Glomerular endothelial cell (primary cell): ENCODE measurements around the gene BBS1. TPM values are rescaled to one million over a fixed set of nuclear protein-coding genes. Genes with fewer than 3 reads are reported as not detected.
"Not testable (repeated sequence)": the region's sequence is repeated elsewhere in the genome, so short reads cannot be mapped to it uniquely, and the experiment has no call there.

Source experiments
- DNase-seq: peaks from one replicate; pipeline ENCODE4 v3.0.0-alpha.2; 2011; ENCODE audit warnings: low read depth, low spot score; ENCODE audit errors: extremely low read depth
- total RNA-seq: library from RNA; depleted of rRNA; stranded (reverse); fragments of >200 nt; gene quantifications from 2 replicates; pipeline ENCODE4 v1.2.3, GENCODE V29; 2015

The BBS1 gene
- total RNA-seq, 1 donor from 2014 or later: 47.0 TPM

DNA sequence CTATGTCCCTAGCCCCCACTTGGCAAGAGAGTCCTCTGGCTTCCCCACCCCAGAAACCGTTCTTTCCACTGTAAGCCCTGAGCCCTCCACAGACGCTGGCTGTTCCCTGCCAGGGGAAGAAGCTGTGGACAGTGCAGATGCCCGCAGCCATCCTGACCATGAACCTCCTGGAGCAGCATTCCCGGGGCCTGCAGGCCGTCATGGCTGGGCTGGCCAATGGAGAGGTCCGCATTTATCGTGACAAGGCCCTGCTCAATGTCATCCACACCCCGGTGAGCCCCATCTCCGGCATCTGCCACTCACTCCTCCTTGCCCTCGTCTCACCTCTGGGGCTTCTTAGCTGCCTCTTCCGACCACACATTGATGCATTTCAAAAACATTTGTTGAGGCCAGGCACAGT, 13.2 kb downstream of the BBS1 start:
- no peak for DNase-seq

DNA sequence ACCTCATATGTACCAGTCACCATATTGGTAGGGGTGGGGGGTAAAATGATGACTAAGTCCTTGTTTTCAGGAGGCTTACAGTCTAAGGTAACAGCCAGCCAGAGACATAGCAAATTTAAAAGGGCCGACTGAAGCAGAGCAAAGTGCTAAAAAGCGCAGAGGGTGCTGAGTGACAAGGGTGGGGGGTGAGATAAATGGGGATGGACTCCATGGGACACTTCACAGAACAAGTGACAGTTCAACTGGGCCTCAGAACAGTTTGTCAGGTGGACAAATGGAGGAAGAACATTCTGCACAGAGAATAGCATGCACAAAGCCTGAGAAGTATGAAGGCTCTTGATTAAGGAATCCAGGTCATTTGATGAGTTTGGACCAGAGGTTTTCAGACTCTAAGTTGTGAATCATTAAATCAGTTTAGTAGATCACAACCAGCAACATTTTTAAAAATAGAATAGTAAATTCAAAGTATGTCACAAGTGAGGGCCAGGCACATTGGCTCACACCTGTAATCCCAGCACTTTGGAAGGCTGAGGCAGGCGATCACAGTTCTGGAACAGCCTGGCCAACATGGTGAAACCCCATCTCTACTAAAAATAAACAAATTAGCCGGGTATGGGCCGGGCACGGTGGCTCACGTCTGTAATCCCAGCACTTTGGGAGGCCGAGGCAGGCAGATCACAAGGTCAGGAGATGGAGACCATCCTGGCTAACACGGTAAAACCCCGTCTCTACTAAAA, 14.0 kb downstream of the BBS1 start:
- DNase-seq: no peak

DNA sequence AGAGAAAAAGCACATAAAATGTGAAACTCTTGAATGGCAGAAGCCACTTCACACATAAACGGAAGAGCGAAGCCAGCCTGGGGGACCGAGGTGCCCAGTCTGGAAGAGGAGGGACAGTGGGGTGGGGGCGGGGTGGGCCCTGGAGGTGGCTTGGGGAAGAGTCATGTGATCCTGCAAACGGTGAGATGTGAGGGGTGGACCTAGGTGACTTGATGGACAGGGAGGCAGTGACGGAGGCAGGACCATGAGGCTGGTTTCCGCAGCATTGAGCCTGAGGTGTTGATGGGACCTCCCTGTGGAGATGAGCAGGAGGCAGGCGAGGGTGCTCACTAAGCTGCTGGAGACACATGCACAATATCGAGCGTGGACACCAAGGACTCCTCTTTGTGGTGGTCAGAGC, 18.6 kb downstream of the BBS1 start:
- DNase-seq: no peak

DNA sequence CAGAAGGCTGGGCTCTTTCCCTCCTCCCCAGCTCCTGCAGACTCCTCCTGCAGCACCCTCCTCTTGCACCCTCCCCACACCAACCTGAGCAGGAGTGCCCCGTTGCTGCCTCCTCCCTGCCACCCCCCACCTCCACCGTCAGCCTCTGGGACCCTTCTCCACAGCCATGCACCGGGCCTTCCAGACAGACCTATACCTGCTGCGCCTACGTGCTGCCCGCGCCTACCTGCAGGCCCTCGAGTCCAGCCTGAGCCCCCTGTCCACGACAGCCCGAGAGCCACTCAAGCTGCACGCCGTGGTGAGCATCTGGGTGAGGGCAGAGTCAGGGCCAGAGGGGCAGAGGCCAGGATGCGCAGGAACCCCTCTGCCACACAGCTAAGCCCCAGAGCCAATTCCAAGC, 19.2 kb downstream of the BBS1 start:
- DNase-seq: no peak

DNA sequence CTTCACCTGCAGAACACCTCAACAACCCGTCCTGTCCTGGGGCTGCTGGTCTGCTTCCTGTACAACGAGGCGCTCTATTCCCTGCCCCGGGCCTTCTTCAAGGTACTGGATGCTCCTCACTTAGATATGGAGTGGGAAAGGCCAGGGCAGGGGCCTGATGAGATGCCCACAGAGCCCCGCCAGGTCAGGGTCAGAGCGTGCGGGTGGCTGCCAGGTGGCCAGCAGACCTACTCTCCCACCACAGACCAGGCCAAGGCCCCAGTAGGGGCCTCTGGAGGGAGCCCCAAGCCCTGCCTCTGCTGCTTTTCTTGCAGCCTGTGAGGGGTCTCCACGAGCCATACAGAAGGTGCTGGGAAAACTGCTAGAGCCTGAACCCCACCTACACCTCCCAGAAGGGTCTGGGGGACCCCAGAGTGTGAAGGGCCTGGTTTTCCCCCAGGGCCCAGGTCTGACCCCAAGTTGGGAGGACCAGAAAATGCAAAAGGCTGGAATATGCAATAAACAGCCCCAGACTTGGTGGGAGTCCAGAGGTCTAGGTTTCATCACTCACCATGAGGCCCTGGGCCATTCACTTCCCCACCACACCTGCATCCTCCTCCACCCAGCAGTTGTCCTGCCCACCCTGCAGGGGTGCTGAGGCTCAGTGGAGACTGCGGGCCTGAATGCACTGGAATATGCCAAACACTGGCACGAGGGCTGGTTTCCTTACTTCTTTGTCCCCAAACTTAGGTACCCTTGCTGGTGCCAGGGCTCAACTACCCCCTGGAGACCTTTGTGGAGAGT, 20.7 kb downstream of the BBS1 start:
- no peak for DNase-seq

DNA sequence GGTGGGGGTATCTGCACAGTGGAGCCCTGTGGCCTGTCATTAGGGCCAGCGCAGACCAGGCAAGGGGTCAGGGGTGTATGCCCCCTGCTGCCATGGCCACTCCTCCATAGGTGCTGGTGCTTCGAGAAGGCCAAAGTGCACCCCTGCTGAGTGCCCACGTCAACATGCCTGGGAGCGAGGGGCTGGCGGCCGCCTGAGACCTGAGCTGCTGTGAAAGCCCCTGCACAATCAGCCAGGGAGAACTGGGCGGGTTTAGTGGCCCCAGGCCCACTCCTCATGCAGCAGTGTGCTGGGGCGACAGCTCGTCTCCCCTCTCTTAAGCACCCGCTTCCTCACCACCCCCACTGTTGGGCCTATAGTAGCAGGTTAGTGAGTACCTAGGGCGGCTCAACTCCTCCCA, 21.4 kb downstream of the BBS1 start:
- no peak for DNase-seq

DNA sequence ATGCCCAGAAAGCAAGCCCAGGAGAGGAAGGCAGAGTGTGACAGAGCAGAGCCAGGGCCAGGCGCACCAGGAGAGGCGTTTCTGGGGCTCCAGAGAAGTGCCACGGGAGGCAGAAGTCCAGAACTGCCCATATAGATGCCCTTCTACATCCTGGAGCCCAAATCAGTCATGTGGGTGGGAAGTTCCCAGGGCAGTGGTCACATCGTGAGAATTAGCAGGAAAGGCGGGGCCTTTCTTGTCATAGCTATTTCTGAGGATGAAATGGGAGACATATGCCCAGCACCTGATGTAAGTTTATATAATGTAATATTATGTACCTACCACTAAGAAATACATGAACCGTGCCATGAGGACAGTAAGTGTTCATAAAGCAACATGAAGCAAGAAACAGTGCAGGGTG, 22.3 kb downstream of the BBS1 start:
- no peak for DNase-seq

DNA sequence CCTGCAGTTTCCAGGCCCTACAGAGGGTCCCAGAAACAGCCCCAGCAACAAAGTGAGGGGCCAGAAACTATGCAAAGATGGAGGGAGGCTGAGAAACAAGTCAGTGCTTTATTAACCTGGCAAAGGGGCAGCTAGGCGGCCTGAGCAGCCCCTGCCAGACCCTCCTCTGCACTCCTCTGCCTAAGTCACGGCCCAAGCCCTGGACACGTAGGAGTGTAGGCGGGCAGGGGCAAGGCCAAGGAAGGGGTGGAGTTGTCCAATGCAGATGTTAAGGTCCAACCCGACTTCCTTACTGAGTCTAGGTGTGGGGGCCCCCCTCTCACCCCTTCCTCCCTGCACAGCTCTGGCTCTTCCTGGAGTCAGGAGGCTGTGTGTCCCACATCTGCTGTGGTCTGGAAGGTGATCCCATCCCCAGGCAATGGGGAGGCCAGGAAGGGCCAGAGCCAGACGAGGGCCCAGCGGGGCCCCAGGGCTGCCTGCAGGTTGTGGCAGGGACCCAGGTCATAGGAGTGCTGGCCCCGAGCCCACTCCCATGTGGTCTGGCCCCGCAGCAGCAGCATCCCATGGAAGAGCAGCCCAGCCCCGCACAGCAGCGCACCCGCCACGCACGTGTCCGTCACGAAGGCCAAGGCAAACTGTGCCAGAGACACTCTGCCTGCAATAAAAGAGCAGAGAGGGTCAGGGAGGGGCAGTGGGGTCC, 28.9 kb downstream of the BBS1 start:
- DNase-seq: no peak

DNA sequence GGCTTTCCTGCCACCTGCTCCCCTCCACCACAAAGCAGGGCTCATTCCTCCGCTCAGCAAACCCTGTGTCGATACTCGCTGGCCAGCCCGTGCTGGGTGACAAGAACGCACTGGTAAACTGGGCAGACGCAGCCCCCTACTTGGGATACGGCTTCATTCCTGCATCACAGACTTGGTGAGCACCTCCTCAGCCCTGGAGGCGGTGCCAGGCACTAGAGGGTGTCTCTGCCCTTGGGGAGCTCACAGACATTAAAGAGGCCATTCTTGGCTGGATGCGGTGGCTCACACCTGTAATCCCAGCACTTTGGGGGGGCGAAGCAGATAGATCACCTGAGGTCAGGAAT, 29.4 kb downstream of the BBS1 start:
- DNase-seq: no peak

DNA sequence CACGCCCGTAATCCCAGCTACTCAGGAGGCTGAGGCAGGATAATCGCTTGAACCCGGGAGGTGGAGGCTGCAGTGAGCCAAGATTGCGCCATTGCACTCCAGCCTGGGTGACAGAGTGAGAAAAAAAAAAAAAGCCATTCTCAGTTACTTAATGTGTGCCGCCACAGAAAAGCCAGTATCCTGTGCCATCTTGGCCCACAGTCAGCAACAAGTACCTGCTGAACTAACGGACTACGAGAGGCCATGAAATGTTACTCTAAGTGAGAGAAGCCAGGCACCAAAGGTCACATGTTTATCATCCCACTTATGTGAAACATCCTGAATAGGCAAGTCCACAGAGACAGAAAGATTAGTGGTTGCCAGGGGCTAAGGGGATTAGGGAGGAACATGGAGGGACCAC, 30.2 kb downstream of the BBS1 start:
- not testable (repeated sequence) for DNase-seq

DNA sequence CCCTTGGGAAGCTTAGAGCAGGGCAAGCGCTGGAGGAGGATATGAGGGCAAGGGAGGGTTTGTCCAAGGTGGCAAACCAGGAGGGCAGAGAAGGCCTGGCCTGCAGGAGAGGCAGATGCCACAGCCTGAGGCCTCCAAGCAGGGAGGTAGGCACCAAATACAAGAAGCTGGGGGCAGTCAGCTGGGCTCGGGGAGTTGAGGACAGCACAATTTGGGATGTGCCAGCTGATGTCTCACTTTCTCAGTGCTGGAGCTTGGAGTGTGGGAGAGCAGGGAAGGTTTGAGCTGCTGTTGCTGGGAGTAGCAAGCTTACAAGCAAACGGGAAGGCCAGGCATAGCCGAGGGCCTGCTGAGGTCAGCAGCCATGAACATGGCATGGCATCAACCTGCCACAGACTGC, 31.5 kb downstream of the BBS1 start:
- DNase-seq: no peak

DNA sequence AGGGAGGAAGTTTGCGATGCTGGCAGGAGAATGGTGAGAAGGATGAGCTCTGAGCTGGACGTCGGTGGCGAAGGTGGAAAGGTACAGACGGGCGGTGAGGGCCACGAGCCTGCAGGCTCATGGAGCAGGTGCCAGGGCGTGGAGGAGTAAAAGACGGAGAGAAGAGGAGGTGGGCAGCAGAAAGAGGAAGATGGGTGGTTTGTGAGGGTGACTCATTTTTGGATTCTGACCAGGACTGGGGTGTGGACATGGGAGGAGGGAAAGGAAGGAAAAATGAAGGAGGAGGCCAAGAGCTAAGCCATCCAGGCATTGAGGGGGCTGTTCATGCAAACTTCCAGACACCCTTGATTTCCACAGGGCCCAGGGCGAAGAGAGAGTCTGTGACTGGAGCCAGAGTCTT, 31.9 kb downstream of the BBS1 start:
- no peak for DNase-seq

DNA sequence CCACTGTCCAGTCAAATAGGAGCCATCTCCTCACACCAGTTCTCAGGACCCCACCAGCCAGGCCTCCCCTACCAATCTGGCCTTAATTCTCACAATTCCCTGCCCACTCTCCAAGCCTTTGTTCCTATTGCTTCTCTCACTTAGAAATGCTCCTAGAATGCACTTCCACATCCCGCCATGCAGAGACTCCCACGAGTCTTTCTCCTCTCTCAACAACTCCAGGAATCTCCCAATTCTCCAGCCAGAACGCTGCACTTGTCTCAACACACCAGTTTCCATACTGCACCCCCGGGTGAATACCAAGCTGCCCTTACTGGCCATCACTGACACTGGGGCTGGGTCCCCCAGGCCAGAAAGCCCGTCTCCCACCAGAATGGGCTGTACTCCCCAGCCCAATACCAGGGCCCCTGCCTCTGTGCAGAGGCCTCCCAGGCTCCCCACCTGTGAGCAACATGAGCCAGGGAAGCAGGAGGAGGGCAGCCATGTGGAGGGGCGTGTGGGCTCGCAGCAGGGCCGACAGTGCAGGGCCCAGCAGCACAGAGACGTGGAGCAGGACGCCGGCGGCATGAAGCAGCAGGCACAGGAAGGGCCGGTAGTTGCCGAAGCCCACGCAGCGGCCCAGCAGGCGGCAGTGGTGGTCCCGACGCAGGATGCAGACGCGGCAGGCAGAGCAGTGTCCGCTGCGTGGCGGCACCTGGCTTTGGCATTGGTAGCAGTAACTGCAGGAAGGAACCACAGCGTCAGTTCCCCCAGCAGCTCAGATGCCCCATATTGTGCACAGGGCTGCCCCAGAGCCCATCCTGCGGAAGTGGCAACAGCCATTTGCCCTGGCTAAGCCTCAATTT, 33.0 kb downstream of the BBS1 start:
- peak; percentile 47 for DNase-seq

DNA sequence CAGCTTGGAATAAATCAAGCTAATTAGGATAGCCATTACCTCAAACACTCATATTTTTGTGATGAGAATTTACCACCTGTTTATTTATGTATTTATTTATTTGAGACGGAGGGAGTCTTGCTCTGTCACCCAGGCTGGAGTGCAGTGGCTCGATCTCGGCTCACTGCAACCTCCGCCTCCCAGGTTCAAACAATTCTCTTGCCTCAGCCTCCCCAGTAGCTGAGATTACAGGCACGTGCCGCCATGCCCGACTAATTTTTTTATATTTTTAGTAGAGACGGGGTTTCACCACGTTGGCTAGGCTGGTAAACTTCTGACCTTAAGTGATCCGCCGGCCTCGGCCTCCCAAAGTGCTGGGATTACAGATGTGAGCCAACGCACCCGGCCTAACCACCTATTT, 34.5 kb downstream of the BBS1 start:
- DNase-seq: not testable (repeated sequence)

DNA sequence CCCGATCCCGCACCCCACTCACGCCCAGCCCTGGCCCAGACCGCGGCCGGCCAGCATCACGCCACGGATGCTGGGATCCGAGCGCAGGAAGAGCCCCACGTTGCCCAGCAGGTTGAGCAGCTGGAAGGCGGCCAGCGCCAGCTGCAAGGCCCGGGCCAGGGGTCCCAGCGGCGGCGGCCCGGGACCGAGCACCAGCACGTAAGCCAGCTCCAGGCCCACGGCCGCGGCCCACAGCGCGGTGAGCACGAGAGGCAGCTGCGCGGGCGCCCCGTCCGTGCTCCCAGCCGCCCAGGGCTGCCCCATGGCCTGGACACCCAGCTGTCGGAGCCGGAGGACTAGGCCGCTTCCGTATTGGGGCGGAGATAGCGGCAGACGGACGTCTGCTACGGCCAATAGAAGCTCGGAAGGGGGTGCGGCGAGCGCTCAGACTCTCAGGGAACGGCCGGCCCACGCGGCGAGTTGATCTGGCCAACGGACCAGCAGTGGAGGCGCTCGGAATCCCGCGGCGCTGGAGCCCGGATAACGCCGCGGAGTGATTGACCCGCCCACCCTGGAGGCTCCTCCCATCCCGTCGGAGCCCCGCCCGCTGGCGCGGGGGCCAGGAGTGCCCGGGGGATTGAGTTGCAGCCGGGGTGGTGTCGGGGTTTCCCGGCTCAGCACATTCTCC, 35.4 kb downstream of the BBS1 start, which contains the start of gene ZDHHC24:
Gene ZDHHC24, minus strand, starts transcription at position 348 of the 667 bp plus-strand sequence. Its CDS starts 45 bp downstream, at position 303.
- DNase-seq: peak; percentile 58

DNA sequence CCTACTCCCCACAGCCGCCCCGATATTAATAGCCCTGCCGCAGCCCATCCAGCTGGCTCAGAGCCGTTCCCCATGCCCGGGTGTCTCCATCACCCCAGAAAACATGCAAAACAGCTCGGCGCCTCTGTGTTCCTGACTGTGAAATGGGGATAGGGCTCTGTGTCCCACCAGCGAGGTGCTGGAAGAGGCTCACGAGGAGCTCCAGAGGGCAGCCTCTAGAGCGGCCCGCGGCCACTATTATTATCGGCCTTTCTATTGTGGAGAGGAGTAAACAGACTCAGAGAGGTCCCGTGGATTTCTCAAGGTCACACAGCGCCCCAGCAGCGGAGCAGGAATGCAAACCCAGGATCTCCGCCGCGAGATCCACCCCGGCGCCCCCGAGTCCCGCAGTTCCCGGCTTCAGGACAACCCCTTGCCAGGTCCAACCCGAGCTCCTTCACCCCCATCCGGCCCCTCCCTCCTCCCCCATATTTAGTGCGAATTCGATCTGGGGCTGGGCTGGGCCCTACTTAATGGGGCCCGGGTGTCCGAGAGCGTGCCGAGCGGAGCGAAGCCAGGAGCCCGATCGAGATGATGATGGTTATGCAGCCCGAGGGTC, 36.0 kb downstream of the BBS1 start, which contains the start of gene ACTN3:
Gene ACTN3, plus strand, starts transcription at position 536 of the 598 bp plus-strand sequence. Its CDS starts 35 bp downstream, at position 571.
- no peak for DNase-seq

DNA sequence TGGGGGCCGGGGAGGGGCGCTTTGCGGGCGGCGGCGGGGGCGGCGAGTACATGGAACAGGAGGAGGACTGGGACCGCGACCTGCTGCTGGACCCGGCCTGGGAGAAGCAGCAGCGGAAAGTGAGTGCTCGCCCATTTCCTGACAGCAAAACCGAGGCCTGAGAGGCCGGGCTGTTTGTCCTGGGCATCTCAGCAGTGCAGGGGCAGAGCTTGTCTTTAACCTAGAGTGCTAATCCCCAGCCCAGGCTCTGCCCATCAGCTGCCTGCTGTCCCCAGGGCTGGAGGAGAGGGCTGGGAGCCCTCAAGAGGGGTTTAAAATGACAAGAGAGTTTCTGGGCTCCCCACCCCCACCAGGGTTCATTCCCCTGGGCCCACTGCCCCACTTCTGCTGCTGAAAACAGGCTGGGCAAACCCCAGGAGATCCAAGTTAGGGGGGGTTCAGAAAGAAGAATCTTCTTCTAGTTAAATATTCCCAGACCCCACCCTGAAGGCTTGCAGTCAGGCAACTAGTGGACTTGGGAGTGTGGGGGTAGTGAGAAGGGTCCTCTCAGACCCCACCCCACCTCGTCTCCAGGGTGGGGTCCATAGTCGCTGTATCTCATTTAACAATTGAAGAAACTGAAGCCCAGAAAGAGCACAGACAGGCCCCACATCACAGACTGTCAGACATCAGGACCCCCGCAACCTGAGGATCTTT, 36.7 kb downstream of the BBS1 start:
- no peak for DNase-seq

DNA sequence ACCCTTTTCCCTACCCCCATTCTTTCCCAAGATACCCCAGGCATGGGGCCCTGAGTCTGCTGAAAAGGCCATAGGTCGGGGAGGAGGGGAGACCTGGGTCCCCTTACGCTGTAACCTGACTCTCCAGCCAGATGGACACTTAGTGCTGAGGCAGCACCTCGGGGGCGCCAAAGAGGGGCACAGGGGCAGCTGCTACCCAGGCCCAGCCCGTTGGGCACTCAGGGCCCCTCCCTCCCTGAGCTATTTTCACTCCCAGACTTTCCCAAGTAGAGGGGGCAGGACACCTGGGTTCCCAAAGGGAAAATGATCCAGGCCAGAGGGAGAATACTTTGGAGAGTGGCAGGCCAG, 37.2 kb downstream of the BBS1 start:
- no peak for DNase-seq

DNA sequence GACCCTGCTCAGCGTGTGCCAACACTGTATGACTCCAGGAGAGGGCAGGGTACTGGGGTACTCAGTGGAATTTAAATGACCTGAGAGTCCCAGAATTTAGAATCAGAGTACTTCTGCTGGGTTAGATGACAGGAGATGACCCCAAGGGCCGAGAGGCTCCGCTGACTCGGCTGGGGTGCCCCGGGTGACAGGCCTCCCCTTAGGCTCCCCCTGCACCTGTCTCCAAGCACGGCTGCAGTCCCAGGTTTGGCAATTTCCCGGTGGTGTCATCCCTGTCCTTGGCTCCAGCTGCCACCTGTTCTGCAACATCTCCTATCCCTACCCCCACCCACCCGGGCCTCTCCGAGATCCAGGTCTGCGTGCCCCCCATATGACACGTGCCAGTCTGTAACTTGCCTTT, 37.6 kb downstream of the BBS1 start:
- DNase-seq: no peak
